K562 (cell line): ENCODE data around the gene TMEM184C. TPM values are rescaled to one million over a fixed set of nuclear protein-coding genes. Genes with fewer than 3 reads are reported as not detected.

Experiments used
- ATAC-seq: fragments of 200-7000 bp; cut with Tn5 transposase; 3 replicates; pipeline ENCODE4 v1.9.1; 2020; ENCODE audit warnings: moderate library complexity
- BruUV-seq: library from RNA; stranded (reverse); fragments of 400-500 nt; replicated peaks from 2 replicates; lab custom pipeline; 2021; lab: Mats Ljungman, UMichigan
- CTCF ChIA-PET: fragments of 300-600 bp; formaldehyde crosslinking; extraction: SDS; loops from one replicate; lab custom pipeline; 2021; ENCODE audit warnings: low intra/inter-chr PET ratio; lab: Yijun Ruan, JAX
- POLR2A ChIA-PET: fragments of 300-600, 350-650 bp; sonication (Branson Sonifier 250); formaldehyde crosslinking; extraction: SDS; loops from one replicate; lab custom pipeline; 2021; ENCODE audit warnings: antibody characterized with exemption, inconsistent platforms; lab: Yijun Ruan, JAX
- DNase-seq, 4 experiments: peaks; one replicate each; pipeline versions ENCODE4 v3.0.0 to v3.0.0-alpha.2; 2011 to 2018; ENCODE audit warnings: low spot score in 3 of 4, mixed read lengths in 3 of 4; ENCODE audit errors: extremely low read depth in 1 of 4
- FAIRE-seq: peaks from 2 replicates; lab custom pipeline; 2011; peaks lifted over from hg19 to GRCh38; lab: Jason Lieb, UNC
- H2AFZ ChIP-seq: 2 replicates; pipeline ENCODE4 v1.6.0; 2011; ENCODE audit warnings: low read depth, low read length, control low read depth, inconsistent platforms
- H3K27ac ChIP-seq: fragments of 200-600 bp; 3 replicates; pipeline ENCODE4 v1.8.0; 2011; ENCODE audit warnings: low read depth, mild to moderate bottlenecking, control low read depth, inconsistent platforms, low read length, moderate library complexity, mixed read lengths; ENCODE audit errors: extremely low read depth
- H3K27me3 ChIP-seq, 2 experiments: fragments of 300-600 bp in 1 of 2; 2 replicates in 1 of 2; 3 replicates in 1 of 2; pipeline versions ENCODE4 v1.6.0 to v1.8.0; 2011; ENCODE audit warnings: inconsistent platforms in 2 of 2, low read length in 2 of 2, mild to moderate bottlenecking in 1 of 2, mixed read lengths in 1 of 2, moderate library complexity in 1 of 2; ENCODE audit not compliant: control insufficient read depth in 2 of 2, insufficient read depth in 2 of 2
- H3K36me3 ChIP-seq: fragments of 300-600 bp; 3 replicates; pipeline ENCODE4 v1.8.0; 2011; ENCODE audit warnings: mild to moderate bottlenecking, low read length, inconsistent platforms; ENCODE audit not compliant: control insufficient read depth, insufficient read depth
- H3K4me1 ChIP-seq, 2 experiments: fragments of 200-600 bp in 1 of 2; replicated peaks in 1 of 2; 2 replicates in 1 of 2; 3 replicates in 1 of 2; pipeline versions ENCODE4 v1.5.1 to v1.8.0; 2011; ENCODE audit warnings: inconsistent platforms in 2 of 2, low read length in 2 of 2, mild to moderate bottlenecking in 1 of 2, mixed read lengths in 1 of 2, moderate library complexity in 1 of 2; ENCODE audit not compliant: control insufficient read depth in 2 of 2, insufficient read depth in 2 of 2
- H3K4me2 ChIP-seq: 2 replicates; pipeline ENCODE4 v1.6.1; 2011; ENCODE audit warnings: low read length, control low read depth, inconsistent platforms, mixed read lengths; ENCODE audit not compliant: insufficient read depth
- H3K4me3 ChIP-seq: fragments of 200-600 bp; sonication (generic), shearing (Covaris generic); 2 replicates; pipeline ENCODE4 v1.5.1; 2016; ENCODE audit warnings: control low read depth, inconsistent platforms
- H3K79me2 ChIP-seq: fragments of 200-600 bp; 3 replicates; pipeline ENCODE4 v1.8.0; 2011; ENCODE audit warnings: low read length, inconsistent platforms; ENCODE audit not compliant: control insufficient read depth, insufficient read depth
- H3K9ac ChIP-seq, 2 experiments: 2 replicates each; pipeline versions ENCODE4 v1.6.0 to v1.6.1; 2011; ENCODE audit warnings: low read depth in 2 of 2, low read length in 2 of 2, control low read depth in 1 of 2, inconsistent platforms in 1 of 2, mild to moderate bottlenecking in 1 of 2, mixed read lengths in 1 of 2; ENCODE audit not compliant: insufficient read depth in 1 of 2
- H3K9me1 ChIP-seq: one replicate; pipeline ENCODE4 v1.6.0; 2011; ENCODE audit warnings: inconsistent platforms, mild to moderate bottlenecking, low read length, moderate library complexity; ENCODE audit not compliant: control insufficient read depth, insufficient read depth
- H3K9me3 ChIP-seq: replicated peaks from 2 replicates; pipeline ENCODE4 v1.5.1; 2011; ENCODE audit warnings: low read depth, low read length, inconsistent platforms; ENCODE audit not compliant: control insufficient read depth, insufficient read depth
- H4K20me1 ChIP-seq: replicated peaks from 2 replicates; pipeline ENCODE4 v1.6.1; 2011; ENCODE audit warnings: low read length, inconsistent platforms, mixed read lengths; ENCODE audit not compliant: control insufficient read depth, insufficient read depth
- C11orf30 ChIP-seq: fragments of 450-650 bp; IDR thresholded peaks from 2 replicates; pipeline ENCODE4 v1.6.1; 2016; ENCODE audit warnings: low read depth, mild to moderate bottlenecking
- CEBPB ChIP-seq: fragments of 450-650 bp; IDR thresholded peaks from 2 replicates; pipeline ENCODE4 v1.6.1; 2016; ENCODE audit warnings: missing genetic modification characterization, missing compliant biosample characterization
- HOXB6 ChIP-seq: fragments of 250-450 bp; sonication (Bioruptor Pico); IDR thresholded peaks from 2 replicates; pipeline ENCODE4 v1.5.1; 2022; ENCODE audit warnings: mild to moderate bottlenecking, borderline replicate concordance
- NEUROD1 ChIP-seq: fragments of 150-350 bp; IDR thresholded peaks from 2 replicates; pipeline ENCODE4 v1.6.1; 2014; ENCODE audit warnings: borderline replicate concordance, low read length, low read depth; ENCODE audit not compliant: partially characterized antibody
- PHF20 ChIP-seq: fragments of 450-650 bp; IDR thresholded peaks from 2 replicates; pipeline ENCODE4 v1.6.1; 2018; ENCODE audit not compliant: partially characterized antibody
- PRPF4 ChIP-seq: fragments of 200-400 bp; formaldehyde crosslinking; IDR thresholded peaks from one replicate; pipeline ENCODE4 v1.6.1; 2017; ENCODE audit warnings: low read length, low read depth, mild to moderate bottlenecking; ENCODE audit not compliant: insufficient read depth, poor library complexity, severe bottlenecking
- RHOXF2B ChIP-seq: fragments of 250-450 bp; sonication (Bioruptor Pico); conservative IDR thresholded peaks from 2 replicates; pipeline ENCODE4 v1.5.1; 2021
- ZEB2 ChIP-seq: fragments of 450-650 bp; IDR thresholded peaks from 2 replicates; pipeline ENCODE4 v1.6.1; 2016
- ZNF143 ChIP-seq: sonication (generic); formaldehyde crosslinking; IDR thresholded peaks from 2 replicates; pipeline ENCODE4 v1.9.0; 2022; ENCODE audit warnings: mild to moderate bottlenecking, missing genetic modification reagents
- ZNF239 ChIP-seq: fragments of 250-450 bp; sonication (Bioruptor Pico); IDR thresholded peaks from 2 replicates; pipeline ENCODE4 v1.4.0; 2020; ENCODE audit warnings: mild to moderate bottlenecking
- ZNF444 ChIP-seq: fragments of 250-450 bp; sonication (Bioruptor Pico); IDR thresholded peaks from 2 replicates; pipeline ENCODE4 v1.4.0; 2020; ENCODE audit warnings: mild to moderate bottlenecking, moderate library complexity
- ZNF764 ChIP-seq: fragments of 250-450 bp; sonication (Bioruptor Pico); IDR thresholded peaks from 2 replicates; pipeline ENCODE4 v1.4.0; 2020; ENCODE audit warnings: low read depth, mild to moderate bottlenecking, moderate library complexity
- WGBS: fragments of 100-300 bp; shearing (Covaris generic); methylation state at CpG from one replicate; pipeline ENCODE4 v1.1.6; 2016; ENCODE audit warnings: low coverage, mixed read lengths; ENCODE audit not compliant: insufficient coverage; ENCODE audit errors: missing lambda C conversion rate; 5-methylcytosine and 5-hydroxymethylcytosine counted together
- in situ Hi-C: fragments of 300-500 bp; cut with MboI; formaldehyde crosslinking; loops from 4 replicates; pipeline ENCODE4 v1.15.0; 2018; ENCODE audit warnings: inconsistent platforms, mixed read lengths
- intact Hi-C: fragments of 100-400 bp; cut with micrococcal nuclease; formaldehyde crosslinking; loops from 2 replicates; pipeline ENCODE4 v1.14.2; 2022
- polyA plus RNA-seq, 8 experiments: library from polyadenylated mRNA; depleted of rRNA in 4 of 8; stranded (reverse) in 5 of 8; unstranded in 3 of 8; fragments of >200 nt; fragmentation: Nextera tagmentation in 2 of 8; fragmentation: Illumina TruSeq in 1 of 8; extraction: Ambion mirVana in 2 of 8; extraction: Trizol in 1 of 8; gene quantifications; 2 replicates each; pipeline versions ENCODE4 v1.2.1 to v1.2.3, GENCODE V29; 2011 to 2014; ENCODE audit warnings: inconsistent platforms in 1 of 8, missing spikeins in 1 of 8
- total RNA-seq, 7 experiments: library from RNA; depleted of rRNA in 6 of 7; stranded (reverse); fragments of >200 nt in 6 of 7; fragmentation: Illumina TruSeq in 2 of 7; extraction: Trizol in 2 of 7; gene quantifications; 2 replicates each; pipeline versions ENCODE4 v1.2.1 to v1.2.3, GENCODE V29; 2011 to 2021; ENCODE audit warnings: low replicate concordance in 1 of 7

Gene TMEM184C
- total and polyA plus RNA-seq, 9 of the 15 experiments (the other 6 are each of a cell fraction or from before 2014, with no cell fraction given), result 3.9 to 24.2 (median 18.2) TPM

DNA sequence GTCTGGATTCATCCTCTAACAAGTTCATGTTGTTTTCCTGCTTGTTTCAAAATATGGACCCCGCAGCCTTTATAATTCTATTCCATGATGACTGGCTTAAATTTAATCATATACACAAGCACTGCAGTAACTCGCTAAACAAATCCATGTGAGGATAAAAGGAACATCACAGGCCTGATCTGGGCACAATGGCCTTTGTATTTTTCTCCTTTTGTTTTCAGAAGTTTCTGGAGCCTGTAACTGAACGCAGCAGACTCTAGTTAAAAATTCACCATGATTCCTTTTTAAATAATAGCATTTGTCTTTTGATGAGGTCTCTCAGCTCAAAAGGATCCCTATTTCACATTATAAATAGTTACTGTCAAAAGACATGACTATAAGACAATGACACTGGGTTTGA, 30.2 kb upstream of the TMEM184C start:
- H3K27me3 ChIP-seq, result no peaks in the 10 kb centered on the region
- H2AFZ ChIP-seq, result no peak overlapping the region
- DNase-seq (no peak), FAIRE-seq (no peak), ATAC-seq (no peak)
- no peaks in the 10 kb centered on the region; a peak in 1 of 5 replicates for H3K4me1 ChIP-seq
- no peaks in the 10 kb centered on the region for H3K9me3 ChIP-seq
- no peak for TF ChIP-seq ZEB2
- no peak for TF ChIP-seq ZNF764 (CRISPR knock-in tag)
- no peak for TF ChIP-seq ZNF143
- TF ChIP-seq PRPF4, result no peak
- no peak for TF ChIP-seq RHOXF2B (CRISPR knock-in tag)
- no peak for TF ChIP-seq CEBPB (tag)
- TF ChIP-seq ZNF239, result no peak
- no peak for TF ChIP-seq HOXB6 (CRISPR knock-in tag)
- TF ChIP-seq PHF20, result no peak
- TF ChIP-seq C11orf30, result no peak
- no peak for TF ChIP-seq ZNF444 (CRISPR knock-in tag)
- TF ChIP-seq NEUROD1, result no peak
- no peak overlapping the region for H3K27ac ChIP-seq
- no peak overlapping the region for H3K4me2 ChIP-seq
- intact Hi-C loops, result no loop called here
- H3K36me3 ChIP-seq, result no peaks in the 10 kb centered on the region
- CTCF ChIA-PET, result no interaction called here
- 3% methylated on average over 3 of the region's 3 CpGs for WGBS
- H3K4me3 ChIP-seq, result no peak overlapping the region
- in situ Hi-C loops, result loop anchor here (25.0 kb wide), 1 partner anchor 575 kb away; no protein-coding TSS in a partner anchor
- H3K9ac ChIP-seq, result no peak overlapping the region
- BruUV-seq, result no TSS peak
- POLR2A ChIA-PET, result interaction anchor here (1.1 kb wide), 1 partner anchor 10 kb away, joined by 3 read pairs; no protein-coding TSS in a partner anchor
- no peaks in the 10 kb centered on the region for H3K9me1 ChIP-seq
- H4K20me1 ChIP-seq, result no peaks in the 10 kb centered on the region
- H3K79me2 ChIP-seq, result no peaks in the 10 kb centered on the region
